NCI-H2107 treated with DMSO at 0.1 percent for 48 hours (cell line): ENCODE measurements around the gene PPARG.
"Not testable (repeated sequence)": the region's sequence is repeated elsewhere in the genome, so short reads cannot be mapped to it uniquely, and the experiment has no call there.

ENCODE experiments used
- DNase-seq: peaks from one replicate; lab custom pipeline; 2025; ENCODE audit not compliant: unreplicated experiment; lab: John Stamatoyannopoulos, UW

The PPARG gene

DNA sequence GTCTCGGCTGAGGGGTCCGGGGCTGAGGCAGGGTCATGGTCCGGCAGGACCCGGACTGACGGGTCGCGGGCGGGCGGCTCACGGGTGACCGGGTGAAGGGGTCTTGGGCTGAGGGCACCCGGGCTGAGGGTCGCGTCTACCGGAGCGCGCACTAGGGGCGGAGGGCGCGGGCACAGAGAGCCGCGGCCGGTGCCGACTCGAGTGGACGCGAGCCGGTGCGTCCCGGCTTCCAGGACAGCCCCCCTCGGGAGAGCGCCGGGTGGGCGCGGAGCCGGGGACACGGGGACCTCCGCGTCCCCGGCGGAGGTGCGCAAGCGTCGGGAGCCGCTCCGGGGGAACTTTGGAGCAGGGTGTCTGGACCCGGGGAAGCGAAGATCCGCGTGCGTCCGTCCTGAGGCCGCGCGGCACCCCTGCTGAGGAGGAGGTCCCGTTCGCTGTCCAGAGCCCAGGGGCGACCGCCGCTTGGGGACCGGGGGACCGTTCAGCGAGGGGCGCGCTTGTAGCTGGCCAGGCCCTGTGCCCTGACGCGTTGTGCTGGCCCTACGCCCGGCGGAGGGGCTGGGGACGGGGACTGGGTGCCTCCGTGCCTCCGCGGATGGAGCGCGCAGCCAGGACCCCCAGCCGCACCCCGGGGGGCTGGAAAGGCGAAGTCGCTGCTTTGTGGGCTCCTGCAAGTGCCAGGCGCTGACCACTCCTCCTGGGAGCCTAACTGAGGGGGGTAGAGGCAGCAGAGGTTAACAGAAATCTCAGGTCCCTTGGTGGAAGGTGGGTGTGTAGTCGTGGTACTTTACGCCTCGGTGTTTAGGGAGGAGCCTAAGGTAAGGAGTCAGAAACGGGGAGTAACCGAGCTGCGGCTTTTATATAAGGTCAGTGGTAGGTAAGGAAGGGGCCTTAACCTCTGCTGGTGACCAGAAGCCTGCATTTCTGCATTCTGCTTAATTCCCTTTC is at the start of gene PPARG:
Gene PPARG, plus strand, starts transcription at position 889 of the 948 bp plus-strand sequence. CDS start 90,642 bp downstream, outside the sequence.
- no peak for DNase-seq

GRCh38 chr3:12239301-12239700 is 49.6 kb upstream of the PPARG start:
- DNase-seq = no peak

DNA sequence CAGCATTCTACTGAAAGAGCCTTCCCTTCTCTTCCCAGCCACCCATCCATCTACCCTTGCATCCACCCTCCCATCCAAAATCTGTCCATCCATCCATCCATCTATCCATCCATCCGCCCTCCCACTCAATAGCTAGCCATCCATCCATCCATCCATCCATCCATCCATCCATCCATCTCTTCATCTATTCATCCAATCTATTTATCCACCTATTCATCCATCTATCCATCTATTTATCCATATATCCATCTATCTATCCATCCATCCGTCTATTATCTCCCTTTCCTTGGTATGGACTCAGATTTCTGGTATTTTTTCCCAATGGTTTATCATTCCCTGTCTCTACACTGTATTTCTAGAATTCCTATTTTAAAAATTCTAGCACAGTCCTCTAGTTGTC is 46.1 kb upstream of the PPARG start:
- no peak for DNase-seq

DNA sequence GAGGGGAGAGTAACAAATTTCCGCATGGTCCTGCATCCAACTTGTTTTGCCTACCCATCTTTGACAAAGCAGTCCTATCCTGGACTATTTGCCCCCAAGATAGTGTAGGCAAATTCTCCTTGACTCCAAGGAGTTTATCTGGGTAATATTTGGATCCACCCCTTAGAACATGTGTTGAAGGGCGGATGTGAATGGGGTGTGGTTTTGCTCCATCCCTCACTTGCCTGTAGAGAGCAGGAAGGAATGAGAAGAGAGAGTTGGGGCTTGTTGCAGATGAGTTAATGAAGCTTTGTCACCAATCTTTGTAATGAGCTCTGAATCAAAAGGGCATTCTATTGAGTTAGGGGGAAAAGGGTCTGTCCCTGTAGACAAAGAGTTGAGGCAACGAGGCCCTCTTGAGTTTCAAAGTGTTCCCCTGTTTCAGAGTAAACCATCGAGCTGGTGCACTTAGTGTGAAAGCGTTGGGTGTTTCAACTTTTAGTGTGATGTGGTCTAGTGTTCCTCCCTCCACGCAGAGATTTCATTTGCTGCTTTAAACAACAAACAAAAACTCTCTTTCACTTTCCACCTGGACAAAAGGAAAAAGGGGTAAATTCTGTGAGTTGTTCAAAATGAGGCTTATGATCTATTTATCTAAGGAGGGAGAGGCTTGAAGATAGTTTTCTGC is 42.2 kb upstream of the PPARG start:
- DNase-seq = no peak

DNA sequence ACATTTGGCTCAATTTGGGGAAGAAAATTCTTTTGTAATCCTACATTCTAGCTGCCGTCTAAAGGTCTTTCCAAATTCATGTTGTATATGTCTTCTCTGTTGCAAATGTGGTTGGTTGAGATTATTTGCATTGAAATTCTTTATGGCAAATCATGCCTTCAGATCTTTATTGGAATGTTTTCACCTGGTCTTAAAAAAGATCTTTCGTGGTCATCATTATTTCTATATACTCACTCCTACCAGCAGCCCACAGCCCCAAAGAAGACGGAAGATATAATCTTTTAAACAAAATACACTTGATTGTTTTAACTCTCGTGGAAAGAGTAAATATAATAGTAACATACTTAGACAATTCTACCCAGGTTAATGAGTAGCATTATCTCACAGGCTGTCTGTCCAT is 41.5 kb upstream of the PPARG start:
- DNase-seq = no peak

DNA sequence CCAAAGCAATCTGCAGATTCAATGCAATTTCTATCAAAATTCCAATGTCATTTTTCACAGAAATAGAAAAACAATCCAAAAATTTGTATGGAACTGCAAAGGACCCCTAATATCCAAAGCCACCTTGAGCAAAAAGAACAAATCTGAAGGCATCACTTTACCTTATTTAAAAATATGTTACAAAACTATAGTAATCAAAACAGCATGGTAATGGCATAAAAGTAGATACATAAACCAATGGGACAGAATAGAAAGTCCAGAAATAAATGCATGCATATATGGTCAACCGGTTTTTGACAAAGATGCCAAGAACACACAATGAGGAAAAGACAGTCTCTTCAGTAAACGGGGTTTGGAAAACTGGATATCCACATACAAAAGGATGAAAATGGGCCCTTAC is 39.4 kb upstream of the PPARG start:
- no peak for DNase-seq

GRCh38 chr3:12252889-12253288 is 36.0 kb upstream of the PPARG start:
- DNase-seq = no peak

DNA sequence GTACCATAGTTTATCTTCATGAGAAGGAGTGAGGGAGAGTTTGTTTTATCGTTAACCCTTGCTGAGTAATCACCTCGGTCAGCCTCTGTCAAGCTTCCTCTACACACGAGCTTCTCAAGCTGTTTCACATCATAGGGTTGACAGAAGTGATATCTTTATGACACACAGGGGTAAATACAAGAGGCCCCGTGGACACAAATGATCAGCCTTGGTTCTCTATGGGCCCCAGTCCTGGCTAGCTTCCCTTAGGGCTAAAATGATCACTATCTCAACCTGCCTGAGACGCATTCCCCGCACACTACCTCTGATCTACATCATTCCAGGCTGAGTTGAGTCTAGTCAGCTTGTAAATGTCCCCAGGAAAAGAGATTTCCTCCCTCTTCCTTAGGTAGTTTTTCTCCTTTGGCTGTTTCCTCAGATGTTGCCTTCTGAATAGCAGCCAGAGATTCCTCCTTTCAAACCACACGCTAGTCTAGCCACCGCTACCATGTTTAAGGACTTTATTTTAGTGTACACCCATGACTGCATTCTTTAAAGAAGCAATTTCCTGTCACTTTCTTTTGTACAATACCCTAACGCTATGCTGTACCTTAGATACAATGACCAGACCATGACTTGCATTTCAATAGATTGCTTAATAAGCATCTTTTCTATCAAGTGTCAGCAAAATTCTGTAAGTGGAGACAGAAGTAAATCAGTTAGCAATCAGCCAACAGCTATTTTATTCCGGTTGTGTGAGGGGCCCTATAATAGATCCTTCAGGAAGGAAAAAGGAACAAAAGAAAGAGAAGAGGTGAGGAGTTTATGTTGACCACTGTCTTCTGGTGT is 35.1 kb upstream of the PPARG start:
- DNase-seq = no peak

DNA sequence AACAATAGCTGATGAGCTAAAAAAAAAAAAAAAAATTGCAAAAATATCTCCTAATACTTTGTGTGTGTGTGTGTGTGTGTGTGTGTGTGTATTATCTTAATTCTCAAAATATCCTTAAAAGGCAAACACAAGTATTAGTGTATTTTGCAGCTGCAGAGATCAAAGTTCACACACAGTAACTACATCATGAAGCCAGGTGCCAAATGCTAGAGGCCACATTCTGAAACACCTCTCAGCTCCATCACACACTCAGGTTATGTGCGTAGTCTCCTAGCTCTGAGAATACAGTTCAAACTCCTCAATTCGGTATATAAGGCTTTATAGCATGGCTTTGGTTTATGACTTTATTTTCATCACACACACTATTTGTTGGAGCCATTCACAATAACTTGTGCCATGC is 33.5 kb upstream of the PPARG start:
- DNase-seq = no peak

GRCh38 chr3:12258911-12259310 is 30.0 kb upstream of the PPARG start:
- no peak for DNase-seq

- not testable (repeated sequence) for DNase-seq
Observed at GRCh38 chr3:12262173-12262572, 26.7 kb upstream of the PPARG start.

GRCh38 chr3:12265508-12265907 is 23.4 kb upstream of the PPARG start:
- no peak for DNase-seq

- DNase-seq = no peak
Observed at GRCh38 chr3:12266038-12266437, 22.8 kb upstream of the PPARG start.

DNA sequence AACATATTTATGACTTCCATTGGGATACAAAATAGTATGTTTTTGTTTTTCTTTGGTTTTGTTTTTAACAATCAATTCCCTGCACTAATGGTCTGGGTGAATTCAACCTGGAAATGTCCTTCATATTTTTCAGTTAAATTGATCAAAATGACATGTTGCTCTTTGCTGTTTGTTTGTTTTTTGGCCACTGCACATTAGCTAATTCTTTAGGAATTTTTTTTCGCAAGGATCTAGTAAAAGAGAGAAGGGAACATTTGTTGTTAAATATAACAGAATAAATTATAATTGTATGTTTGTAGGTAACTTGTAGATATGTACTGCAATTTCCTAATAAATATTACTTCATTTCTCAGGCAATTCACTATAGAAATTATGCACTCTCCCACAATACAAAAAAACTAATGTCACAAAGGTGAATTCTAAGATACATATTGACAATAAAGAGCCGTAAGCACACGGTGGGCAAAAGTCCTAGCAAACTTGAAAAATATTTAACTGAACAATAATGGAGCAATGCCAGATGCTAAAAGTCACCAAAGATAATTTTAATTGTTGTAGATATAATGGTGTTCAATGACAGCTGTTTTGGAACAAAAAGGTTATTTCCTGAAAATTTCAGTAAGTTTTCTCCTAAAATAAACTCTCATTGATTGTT is 21.4 kb upstream of the PPARG start:
- no peak for DNase-seq

DNA sequence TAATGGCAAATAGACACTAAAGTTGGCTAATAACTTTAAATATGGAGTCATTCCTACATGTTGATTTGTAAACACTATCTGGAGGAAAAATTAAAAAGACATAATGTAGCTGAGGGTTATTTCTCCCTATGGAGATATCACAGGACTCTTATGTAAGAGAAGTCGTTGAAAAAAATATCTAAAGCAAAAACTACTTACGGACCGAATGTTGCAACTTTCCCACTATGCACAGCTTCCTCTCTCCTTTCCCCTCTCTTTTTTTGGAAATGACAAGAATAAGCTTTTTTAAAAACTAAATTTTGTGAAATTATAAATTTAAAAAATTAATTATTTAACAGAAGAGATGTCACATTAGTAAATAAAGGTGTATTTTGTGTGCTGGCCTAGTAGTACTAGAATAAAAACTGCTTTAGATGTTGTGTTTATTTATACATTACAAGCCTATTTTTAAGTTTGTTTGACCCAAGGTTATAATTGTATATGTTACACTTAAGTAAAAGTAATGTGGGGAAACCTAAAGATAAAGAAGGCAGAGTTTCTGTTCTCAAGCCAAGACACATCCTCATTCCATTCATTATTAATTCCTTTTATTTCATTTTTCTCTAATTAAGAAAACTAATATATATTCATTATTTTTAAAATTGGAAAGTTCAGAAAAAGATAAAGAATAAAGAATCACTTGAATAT is 20.7 kb upstream of the PPARG start:
- DNase-seq = no peak

DNA sequence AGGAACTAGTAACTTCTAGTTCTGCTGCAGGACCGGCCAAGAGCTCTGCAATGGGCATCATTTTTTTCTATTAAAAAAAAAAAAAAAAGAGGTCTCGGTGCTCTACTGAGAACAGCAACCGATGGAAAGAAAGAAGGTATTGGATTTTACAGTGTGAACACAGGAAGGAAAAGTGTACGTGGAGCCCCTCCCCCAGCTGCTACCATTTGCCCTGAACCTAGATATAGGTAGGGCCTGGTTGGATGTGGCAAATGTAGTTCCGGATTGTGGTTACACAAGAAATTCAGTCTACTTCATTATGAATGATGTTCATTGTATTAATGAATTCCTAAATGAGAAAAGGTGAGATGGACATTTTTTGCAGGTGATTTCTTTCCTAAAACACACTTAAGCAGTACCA is 17.9 kb upstream of the PPARG start:
- DNase-seq = no peak

DNA sequence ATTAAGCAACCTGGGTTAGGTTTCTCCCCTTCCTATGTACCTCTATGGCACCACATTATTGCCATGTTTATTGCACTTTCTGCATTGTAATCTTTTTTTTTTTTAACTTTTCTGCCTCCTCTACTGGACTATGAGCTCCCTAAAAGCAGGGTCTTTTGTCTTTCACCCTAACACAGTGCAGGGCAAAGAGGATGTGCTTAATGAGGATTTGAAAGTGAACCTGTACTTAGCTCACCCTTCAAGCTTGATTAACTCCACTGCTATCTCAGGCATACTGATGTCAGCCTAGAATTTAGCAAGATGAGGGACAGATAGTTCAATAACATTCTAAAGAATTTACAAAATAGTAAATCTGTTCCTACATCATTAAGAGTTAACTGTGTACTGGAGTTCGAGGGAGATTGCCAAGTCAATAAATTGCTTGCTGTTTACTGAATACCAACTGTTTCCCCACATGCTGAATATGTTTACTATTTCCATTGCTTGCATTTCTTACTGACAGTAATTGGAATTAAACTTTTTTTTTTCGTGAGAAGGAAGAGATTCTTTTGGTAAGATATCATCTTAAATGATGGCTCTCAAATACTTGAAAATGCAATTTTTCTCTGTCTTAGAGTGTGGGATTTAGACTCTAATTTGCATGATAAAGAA is 15.7 kb upstream of the PPARG start:
- no peak for DNase-seq

DNA sequence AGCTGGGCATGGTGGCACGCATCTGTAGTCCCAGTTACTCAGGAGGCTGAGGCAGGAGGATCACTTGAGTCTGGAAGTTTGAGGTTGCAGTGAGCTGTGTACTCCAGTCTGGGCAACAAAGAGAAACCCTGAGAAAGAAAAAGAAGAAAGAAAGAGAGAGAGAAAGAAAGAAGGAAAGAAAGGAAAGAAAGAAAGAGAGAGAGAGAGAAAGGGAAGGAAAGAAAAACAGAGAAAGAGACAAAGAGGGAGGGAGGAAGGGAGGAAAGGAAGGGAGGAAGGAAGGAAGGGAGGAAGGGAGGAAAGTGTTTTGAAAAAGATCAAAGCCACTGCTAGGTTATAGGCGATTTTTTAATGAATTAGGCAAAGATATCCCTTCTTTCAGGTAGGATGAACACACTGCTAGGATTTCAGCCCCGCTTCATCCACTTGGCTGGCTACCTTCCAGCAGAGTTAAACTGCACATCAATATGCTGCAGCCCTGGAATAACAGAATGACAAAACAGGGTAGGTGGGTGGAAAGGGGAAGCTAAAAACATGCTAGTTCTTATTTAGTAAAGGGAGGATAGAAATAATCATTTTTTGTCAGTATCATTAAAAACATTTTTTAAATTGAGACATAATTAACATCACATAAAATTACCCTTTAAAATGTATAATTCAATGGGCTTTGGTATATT is 12.8 kb upstream of the PPARG start:
- no peak for DNase-seq

DNA sequence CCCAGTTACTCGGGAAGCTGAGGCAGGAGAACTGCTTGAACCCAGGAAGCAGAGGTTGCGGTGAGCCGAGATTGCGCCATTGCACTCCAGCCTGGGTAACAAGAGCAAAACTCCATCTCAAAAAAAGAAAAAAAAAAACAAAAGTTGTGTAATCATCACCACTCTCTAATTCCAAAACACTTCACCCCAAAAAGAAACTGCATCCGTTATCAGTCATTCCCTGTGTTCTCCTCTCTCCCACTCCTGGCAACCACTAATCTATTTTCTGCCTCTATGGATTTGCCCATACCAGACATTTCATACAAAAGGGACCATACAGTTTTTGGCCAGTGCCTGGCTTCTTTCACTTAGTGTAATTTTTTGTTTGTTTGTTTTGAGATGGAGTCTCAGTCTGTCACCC is 12.0 kb upstream of the PPARG start:
- DNase-seq = not testable (repeated sequence)
